Activated CD8-positive, alpha-beta memory T cell treated with anti-CD3 and anti-CD28 coated beads, Interleukin-2, amount 50 U/mL, for 1 hour (primary cell): ENCODE measurements around the gene CNTD1.

Source experiments
- DNase-seq: peaks from one replicate; pipeline ENCODE4 v3.0.0-alpha.2; 2020; ENCODE audit errors: extremely low read depth

Gene CNTD1

GRCh38 chr17:42779936-42780850 is 18.5 kb upstream of the CNTD1 start, which contains the start of gene WNK4:
WNK4 (plus strand) TSS chr17:42780610; CDS start chr17:42780699, 89 bp downstream.
- no peak for DNase-seq

- DNase-seq, result no peak
Observed at GRCh38 chr17:42780851-42781638, 17.6 kb upstream of the CNTD1 start.

GRCh38 chr17:42781639-42782165 is 17.0 kb upstream of the CNTD1 start:
- no peak for DNase-seq

DNA sequence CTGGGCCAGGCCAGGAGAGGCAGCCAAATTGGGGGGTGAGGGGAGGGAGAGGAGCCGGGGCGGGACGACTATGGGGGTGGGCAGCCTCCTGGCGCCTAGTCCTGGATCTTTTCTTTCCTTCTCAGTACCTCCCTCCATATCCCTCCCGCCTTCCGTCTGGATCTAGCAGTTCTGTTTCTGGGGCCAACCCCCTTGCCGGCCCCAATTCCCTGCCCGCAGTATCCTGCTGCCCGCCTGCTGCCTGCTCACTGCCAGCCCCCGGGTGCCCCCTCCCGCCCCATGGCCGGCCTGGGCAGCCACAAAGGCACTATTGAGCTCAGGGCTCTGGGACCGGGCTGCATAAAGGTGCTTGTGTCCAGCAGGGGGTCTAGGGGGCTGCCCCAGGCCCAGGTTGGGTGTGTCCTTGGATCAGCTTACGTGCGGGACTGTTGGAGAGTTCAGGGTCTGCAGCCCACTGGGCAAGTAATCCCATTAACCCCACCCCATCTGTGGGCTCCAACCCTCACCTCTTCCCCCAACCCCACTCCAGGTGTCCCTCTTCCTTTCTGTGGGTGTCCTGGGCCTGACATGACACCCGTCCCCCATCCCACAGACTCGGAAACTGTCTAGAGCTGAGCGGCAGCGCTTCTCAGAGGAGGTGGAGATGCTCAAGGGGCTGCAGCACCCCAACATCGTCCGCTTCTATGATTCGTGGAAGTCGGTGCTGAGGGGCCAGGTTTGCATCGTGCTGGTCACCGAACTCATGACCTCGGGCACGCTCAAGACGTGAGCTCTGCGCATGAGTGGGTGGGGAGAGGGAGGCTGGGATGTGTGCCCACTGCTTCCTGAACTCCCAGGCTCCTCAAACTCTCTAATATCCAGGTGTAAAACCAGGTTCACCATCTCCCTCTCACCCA is 16.2 kb upstream of the CNTD1 start:
- DNase-seq, result no peak

DNA sequence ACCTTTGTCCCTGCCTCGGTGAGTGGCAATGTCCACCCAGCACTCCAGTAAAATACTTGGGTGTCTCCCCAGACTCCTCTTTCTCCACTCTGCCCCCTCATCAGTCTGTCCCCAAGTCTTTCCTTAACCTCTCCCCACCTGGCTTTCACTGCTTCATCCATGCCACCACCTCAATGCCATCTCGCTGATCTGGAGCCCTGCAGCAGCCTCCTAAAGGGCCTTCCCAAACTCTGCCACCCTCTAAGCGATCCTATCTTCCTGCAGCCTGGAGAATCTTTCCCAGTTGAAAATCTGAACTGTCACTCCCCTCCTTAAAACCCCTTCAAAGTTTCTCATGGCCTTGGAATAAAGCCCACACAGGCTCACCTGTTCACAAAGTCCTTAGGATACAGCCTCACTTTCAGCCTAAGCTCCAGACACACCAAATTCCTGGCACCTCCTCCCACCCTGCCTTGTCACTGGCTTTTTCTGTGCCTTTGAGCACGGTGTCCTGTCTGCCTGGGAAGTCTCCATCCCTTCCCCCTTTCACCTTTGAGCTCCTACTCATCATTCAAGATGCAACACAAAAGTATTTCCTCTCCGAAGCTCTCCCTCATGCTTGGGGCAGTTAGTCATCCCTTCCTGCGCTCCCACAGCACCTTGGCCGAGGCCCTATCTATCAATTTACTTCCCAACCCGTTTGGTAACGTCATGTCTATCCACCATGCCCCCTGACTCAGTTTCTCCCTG is 15.4 kb upstream of the CNTD1 start:
- no peak for DNase-seq

- DNase-seq, result no peak
Observed at GRCh38 chr17:42783791-42784138, 14.9 kb upstream of the CNTD1 start.

- DNase-seq, result no peak
Observed at GRCh38 chr17:42784409-42784808, 14.3 kb upstream of the CNTD1 start.

- no peak for DNase-seq
Observed at GRCh38 chr17:42784811-42785592, 13.7 kb upstream of the CNTD1 start.

GRCh38 chr17:42787266-42787665 is 11.4 kb upstream of the CNTD1 start:
- no peak for DNase-seq

GRCh38 chr17:42791948-42792347 is 6.7 kb upstream of the CNTD1 start:
- no peak for DNase-seq

GRCh38 chr17:42792545-42792944 is 6.1 kb upstream of the CNTD1 start:
- DNase-seq, result no peak

DNA sequence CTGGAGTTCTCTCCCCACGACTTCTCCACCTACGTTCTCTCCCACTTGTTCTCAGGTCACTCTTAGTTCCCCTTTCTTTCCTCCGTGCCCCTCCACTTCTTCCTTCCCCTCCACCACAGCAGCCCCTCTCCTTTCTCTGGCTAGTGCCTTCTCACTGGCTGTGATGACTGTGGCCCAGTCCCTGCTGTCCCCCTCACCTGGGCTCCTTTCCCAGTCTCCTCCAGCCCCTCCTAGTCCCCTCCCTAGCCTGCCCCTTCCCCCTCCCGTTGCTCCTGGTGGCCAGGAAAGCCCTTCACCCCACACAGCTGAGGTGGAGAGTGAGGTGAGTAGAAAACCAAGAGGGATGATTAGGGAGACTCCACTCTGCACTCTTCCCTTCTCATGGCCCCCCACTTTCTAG is 3.6 kb upstream of the CNTD1 start:
- no peak for DNase-seq

GRCh38 chr17:42795465-42795864 is 3.2 kb upstream of the CNTD1 start:
- no peak for DNase-seq

GRCh38 chr17:42796066-42796758 is 2.4 kb upstream of the CNTD1 start:
- no peak for DNase-seq

GRCh38 chr17:42797067-42798007 is 1.3 kb upstream of the CNTD1 start:
- DNase-seq, result no peak

DNA sequence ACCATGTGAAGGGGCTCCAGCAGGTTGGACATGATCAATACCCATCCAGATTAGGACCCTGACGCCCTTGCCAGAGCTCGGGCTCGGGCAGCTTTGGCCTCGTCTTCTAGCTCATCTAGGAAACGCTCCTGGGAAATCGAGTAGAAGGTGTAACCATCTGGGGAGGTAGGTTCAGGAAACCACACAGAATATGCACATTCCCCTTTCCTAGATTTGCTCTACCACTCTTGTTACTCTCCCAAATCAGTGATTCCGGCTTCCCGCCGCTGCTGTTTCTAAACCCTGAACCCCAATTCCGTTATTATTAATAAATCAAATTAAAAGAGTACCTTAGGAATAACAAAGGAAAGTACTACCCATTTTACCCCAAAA is 664 bp upstream of the CNTD1 start:
- DNase-seq, result no peak

DNA sequence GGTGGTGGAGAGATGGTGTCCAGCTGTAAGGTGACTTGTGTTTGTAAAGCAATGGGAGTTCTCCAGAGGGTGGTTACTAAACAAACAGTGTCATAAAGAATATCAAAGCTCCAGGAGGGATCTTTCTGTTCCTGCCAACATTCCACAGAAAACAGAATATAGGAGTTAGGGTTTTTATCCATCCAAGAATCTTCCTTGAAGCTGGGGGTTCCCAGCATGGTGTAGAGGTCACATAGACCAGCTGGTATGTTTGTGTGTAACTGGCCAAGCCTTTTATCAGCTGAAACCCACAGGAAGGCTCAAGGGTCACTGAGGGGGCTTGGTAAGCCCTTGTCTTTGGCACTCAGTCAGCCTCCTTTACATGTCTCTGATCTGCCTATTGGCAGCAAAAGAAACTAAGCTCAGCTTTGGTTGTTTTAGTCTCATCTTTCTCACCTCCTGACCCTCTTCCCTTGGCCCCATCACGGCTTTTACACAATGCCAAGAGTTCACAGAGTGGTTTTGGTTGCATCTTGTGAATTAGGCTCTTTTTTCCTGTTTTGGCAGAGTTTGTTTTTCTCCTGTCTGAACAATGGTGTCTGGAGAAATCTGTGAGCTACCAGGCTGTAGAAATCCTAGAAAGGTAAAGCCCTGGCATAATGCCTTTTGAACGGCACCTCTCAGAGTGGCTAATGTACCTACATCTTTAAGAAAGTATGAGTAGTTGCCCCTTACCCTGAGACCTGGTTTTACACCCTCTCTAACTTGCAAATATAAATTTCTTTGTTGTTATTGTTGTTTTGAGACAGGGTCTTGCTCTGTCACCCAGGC is 4.6 kb downstream of the CNTD1 start:
- DNase-seq, result no peak

DNA sequence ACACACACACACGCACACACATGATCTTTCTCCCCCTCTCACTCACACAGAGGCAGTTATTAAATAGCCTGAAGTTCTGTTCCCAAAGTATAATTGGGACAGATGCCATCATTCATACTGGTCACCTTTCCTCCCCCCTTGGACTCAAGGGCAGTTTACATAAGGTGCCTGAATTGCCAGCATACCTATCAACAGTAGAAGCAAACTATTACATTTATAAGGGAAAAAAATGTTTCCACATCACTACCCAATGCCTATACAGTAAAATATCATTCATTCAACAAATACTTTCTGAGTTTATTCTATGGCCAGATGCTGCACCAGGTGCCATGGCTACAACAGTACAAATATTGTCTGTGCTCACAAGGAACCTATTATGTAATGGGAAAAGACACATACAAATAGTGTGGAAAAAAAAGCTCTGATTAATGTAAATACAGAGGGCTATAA is 6.3 kb downstream of the CNTD1 start:
- no peak for DNase-seq
